Calu3 (cell line): ENCODE data around the gene SYDE2. TPM values are rescaled to one million over a fixed set of nuclear protein-coding genes. Genes with fewer than 3 reads are reported as not detected.
"Not testable (repeated sequence)": the region's sequence is repeated elsewhere in the genome, so short reads cannot be mapped to it uniquely, and the experiment has no call there.

Source experiments
- BruUV-seq: library from RNA; stranded (reverse); fragments of 400-500 nt; replicated peaks from 2 replicates; lab custom pipeline; 2021; lab: Mats Ljungman, UMichigan
- CTCF ChIA-PET: fragments of 300-600 bp; sonication (Branson Sonifier 250); formaldehyde crosslinking; loops from one replicate; lab custom pipeline; 2022; ENCODE audit warnings: antibody characterized with exemption; lab: Charles Lee
- DNase-seq: peaks from one replicate; pipeline ENCODE4 v3.0.0; 2022
- H3K27ac Mint-ChIP-seq: one replicate; pipeline ENCODE4 v1.8.0; 2022; ENCODE audit warnings: mixed read lengths; ENCODE audit not compliant: unreplicated experiment
- H3K27me3 Mint-ChIP-seq: one replicate; pipeline ENCODE4 v1.8.0; 2022; ENCODE audit warnings: mixed read lengths; ENCODE audit not compliant: unreplicated experiment
- H3K36me3 Mint-ChIP-seq: one replicate; pipeline ENCODE4 v1.8.0; 2022; ENCODE audit warnings: mild to moderate bottlenecking, moderate library complexity, mixed read lengths; ENCODE audit not compliant: insufficient read depth, unreplicated experiment
- H3K4me1 Mint-ChIP-seq: one replicate; pipeline ENCODE4 v1.8.0; 2022; ENCODE audit warnings: mild to moderate bottlenecking, low read depth, mixed read lengths; ENCODE audit not compliant: unreplicated experiment
- H3K4me3 Mint-ChIP-seq: one replicate; pipeline ENCODE4 v1.8.0; 2022; ENCODE audit warnings: mild to moderate bottlenecking, low read depth, moderate library complexity, mixed read lengths; ENCODE audit not compliant: unreplicated experiment
- H3K9me3 Mint-ChIP-seq: one replicate; pipeline ENCODE4 v1.8.0; 2022; ENCODE audit warnings: low read depth, mixed read lengths; ENCODE audit not compliant: unreplicated experiment
- intact Hi-C: fragments of 100-400 bp; cut with micrococcal nuclease; formaldehyde crosslinking; loops from one replicate; pipeline ENCODE4 v1.10.0; 2022; ENCODE audit not compliant: unreplicated experiment
- total RNA-seq: library from RNA; stranded (reverse); gene quantifications from 2 replicates; pipeline ENCODE4 v1.2.3, GENCODE V29; 2022
- TF ChIP-seq, protein P1 (sequence below): fragments of 200-600 bp; IDR thresholded peaks from one replicate; pipeline ENCODE4 v1.8.0; 2022; ENCODE audit warnings: antibody characterized with exemption; ENCODE audit not compliant: unreplicated experiment

Gene SYDE2
- total RNA-seq, 1 experiment from 2014 or later, result 10.4 TPM

DNA sequence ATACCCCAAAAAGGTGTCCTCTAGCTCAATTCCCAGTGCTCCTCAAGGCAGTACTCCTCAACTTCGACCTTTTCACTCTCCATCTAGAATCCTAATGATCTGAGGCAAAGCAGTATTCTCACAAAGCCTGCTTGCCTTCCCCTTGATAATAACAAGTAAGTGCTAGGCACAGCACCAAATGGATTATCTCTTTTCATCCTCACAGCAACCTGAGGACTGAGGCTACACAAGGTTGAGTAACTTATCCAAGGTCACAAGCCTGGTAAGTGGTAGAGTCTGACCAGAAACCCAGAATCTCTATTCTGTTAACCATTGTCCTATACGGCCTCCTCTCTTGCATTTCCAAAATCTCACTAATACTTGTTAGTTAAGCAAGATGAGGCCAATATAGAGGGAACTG, 5.1 kb downstream of the SYDE2 start:
- intact Hi-C loops, result no loop called here
- no TSS peak for BruUV-seq
- peaks cover 9% of the 10 kb centered on the region for H3K4me1 Mint-ChIP-seq
- no peak for DNase-seq
- H3K27me3 Mint-ChIP-seq, result no peaks in the 10 kb centered on the region
- no peaks in the 10 kb centered on the region for H3K9me3 Mint-ChIP-seq
- H3K27ac Mint-ChIP-seq, result no peak overlapping the region
- CTCF ChIA-PET, result no interaction called here
- H3K36me3 Mint-ChIP-seq, result peaks cover 19% of the 10 kb centered on the region
- H3K4me3 Mint-ChIP-seq, result no peak overlapping the region
- TF ChIP-seq, protein P1, sequence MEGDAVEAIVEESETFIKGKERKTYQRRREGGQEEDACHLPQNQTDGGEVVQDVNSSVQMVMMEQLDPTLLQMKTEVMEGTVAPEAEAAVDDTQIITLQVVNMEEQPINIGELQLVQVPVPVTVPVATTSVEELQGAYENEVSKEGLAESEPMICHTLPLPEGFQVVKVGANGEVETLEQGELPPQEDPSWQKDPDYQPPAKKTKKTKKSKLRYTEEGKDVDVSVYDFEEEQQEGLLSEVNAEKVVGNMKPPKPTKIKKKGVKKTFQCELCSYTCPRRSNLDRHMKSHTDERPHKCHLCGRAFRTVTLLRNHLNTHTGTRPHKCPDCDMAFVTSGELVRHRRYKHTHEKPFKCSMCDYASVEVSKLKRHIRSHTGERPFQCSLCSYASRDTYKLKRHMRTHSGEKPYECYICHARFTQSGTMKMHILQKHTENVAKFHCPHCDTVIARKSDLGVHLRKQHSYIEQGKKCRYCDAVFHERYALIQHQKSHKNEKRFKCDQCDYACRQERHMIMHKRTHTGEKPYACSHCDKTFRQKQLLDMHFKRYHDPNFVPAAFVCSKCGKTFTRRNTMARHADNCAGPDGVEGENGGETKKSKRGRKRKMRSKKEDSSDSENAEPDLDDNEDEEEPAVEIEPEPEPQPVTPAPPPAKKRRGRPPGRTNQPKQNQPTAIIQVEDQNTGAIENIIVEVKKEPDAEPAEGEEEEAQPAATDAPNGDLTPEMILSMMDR, result no peak

DNA sequence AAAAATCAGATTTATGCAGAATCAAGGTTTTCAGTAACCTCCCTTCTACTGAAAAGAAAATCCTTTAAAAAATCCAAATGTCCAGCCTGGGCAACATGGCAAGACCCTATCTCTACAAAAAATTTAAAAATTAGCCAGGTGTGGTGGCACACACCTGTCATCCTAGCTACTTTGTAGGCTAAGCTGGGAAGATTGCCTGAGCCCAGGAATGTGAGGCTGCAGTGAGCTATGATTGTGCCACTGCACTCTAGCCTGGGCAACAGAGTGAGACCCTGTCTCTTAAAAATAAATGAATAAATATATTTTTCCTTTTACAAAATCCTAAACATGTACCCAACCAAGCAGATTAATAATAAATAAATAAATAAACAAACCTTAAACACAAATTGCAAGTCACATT, 8.7 kb downstream of the SYDE2 start:
- H3K9me3 Mint-ChIP-seq, BruUV-seq, DNase-seq, CTCF ChIA-PET, H3K4me3 Mint-ChIP-seq, H3K4me1 Mint-ChIP-seq, H3K27ac Mint-ChIP-seq, H3K27me3 Mint-ChIP-seq, intact Hi-C loops: not testable (repeated sequence)
- peaks cover 11% of the 10 kb centered on the region for H3K36me3 Mint-ChIP-seq

DNA sequence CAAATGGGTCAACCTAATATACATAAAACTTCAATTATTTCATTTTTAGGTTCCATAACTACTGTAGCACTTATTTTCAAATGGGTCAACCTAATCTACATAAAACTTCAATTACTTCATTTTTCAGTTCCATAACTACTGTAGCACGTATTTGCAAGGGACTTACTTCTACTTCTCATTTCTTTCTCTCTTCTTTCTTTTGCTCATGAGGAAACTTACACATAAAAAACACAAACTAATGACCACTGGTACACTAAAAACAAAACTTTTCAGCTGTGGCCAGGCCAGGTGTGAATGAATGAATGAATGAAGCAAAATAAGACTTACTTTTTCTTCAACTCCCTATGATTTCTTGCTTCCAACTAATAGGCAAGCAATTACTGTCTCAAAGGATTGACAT, 11.7 kb downstream of the SYDE2 start:
- CTCF ChIA-PET, result no interaction called here
- Mint-ChIP-seq H3K27ac (no peak overlapping the region), H3K36me3 (peaks cover 11% of the 10 kb centered on the region), H3K27me3 (no peaks in the 10 kb centered on the region), H3K4me1 (no peaks in the 10 kb centered on the region), H3K9me3 (peaks cover 5% of the 10 kb centered on the region), H3K4me3 (no peak overlapping the region)
- intact Hi-C loops, result no loop called here
- BruUV-seq, result no TSS peak
- no peak for DNase-seq
- TF ChIP-seq, protein P1, result no peak

DNA sequence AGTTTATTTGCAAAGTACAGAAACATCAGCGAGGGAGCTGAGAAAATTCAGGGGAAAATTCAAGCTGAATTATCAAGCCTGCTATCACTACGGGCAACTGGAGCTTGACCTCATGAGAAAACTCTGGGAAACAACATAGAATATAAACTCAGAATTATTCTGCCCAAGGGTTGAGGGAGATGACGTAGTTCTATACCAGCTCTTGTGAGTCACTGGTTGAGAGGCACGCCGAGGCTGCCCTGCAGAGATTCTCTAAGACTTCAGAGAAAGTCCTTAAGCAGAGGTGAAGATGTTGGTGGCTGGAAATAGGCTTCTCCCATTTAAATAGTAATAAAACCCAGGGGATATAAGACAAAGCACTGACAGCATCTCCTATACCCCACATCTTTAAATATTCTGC, 12.3 kb downstream of the SYDE2 start:
- no peak overlapping the region for H3K27ac Mint-ChIP-seq
- CTCF ChIA-PET, result no interaction called here
- TF ChIP-seq, protein P1, result no peak

DNA sequence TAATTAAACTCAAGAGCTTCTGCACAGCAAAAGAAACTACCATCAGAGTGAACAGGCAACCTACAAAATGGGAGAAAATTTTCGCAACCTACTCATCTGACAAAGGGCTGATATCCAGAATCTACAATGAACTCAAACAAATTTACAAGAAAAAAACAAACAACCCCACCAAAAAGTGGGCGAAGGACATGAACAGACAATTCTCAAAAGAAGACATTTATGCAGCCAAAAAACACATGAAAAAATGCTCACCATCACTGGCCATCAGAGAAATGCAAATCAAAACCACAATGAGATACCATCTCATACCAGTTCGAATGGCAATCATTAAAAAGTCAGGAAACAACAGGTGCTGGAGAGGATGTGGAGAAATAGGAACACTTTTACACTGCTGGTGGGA, 13.8 kb downstream of the SYDE2 start:
- intact Hi-C loops, BruUV-seq, DNase-seq, H3K27ac Mint-ChIP-seq, H3K4me1 Mint-ChIP-seq, H3K27me3 Mint-ChIP-seq, H3K9me3 Mint-ChIP-seq, H3K4me3 Mint-ChIP-seq, CTCF ChIA-PET: not testable (repeated sequence)
- peaks cover 11% of the 10 kb centered on the region for H3K36me3 Mint-ChIP-seq

More for the DNA sequence above, 12.3 kb downstream of the SYDE2 start:
- intact Hi-C loops, result no loop called here
- BruUV-seq, result no TSS peak
- Mint-ChIP-seq H3K36me3 (peaks cover 11% of the 10 kb centered on the region), H3K4me3 (no peak overlapping the region), H3K9me3 (peaks cover 5% of the 10 kb centered on the region), H3K4me1 (no peaks in the 10 kb centered on the region), H3K27me3 (no peaks in the 10 kb centered on the region)
- DNase-seq, result no peak
